NCI-H1930 (cell line): ENCODE results near the gene PIM2.
A peak's percentile ranks its signal among the peaks of the same experiment; 100 is the strongest.

Experiments
- DNase-seq, 2 experiments: peaks; one replicate each; lab custom pipeline; 2025; lab: John Stamatoyannopoulos, UW

PIM2 gene

DNA sequence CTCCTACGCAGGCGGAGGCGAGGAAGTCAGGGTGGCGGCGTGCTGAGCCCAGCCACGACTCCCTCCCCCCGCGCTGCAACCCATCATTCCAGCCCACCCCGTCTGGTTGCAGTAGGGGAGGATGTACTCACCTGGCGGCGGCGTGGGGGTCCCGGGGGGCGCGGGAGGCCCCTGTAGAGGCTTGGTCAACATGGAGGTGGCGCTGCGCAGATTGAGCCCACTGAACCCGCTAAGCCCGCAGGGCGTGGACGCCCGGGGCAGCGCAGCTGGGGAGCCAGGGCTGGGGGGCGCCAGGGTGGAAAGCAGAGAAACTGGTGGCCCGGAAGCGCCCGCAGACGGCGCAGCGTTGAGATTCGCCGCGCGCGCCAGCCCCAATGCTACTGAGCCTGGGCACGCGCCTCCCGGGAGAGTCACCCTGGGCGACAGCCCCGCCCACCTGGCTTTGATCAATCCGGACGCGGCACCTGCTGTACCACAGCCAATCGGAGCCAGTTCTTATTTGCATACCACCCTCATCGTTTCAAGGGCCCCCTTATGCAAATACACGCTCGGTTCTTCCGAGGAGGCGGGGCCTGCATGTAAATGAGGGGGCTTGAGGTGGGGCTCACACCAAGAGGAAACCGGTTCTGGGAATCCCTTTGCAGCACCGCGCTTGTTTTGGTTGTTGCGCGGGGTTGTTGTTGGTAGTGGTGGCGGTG lies at the start of gene PIM2:
Gene PIM2, minus strand, starts transcription at position 382 of the 698 bp plus-strand sequence. Its CDS starts 190 bp downstream, at position 192.
- peak; percentile 89 to 93 for DNase-seq

DNA sequence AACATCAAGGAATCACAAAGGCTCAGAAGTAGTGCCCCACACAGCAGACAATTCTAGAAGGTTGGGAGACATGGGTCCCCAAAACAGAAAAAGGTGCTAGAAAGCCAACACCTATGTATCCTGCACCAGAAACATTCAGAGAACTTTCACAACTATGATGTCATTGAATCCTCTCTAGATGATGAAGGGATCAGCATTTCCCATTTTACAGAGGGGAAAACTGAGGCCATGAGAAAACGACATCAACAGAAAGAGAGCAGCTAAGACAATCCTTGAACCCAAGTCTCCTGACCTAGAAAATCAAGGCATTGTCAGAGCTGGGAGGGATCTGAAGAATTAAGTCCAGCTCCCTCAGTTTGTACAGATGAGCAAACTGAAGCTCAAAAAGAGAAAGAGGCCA lies 49.6 kb upstream of the PIM2 start:
- DNase-seq, result no peak

DNA sequence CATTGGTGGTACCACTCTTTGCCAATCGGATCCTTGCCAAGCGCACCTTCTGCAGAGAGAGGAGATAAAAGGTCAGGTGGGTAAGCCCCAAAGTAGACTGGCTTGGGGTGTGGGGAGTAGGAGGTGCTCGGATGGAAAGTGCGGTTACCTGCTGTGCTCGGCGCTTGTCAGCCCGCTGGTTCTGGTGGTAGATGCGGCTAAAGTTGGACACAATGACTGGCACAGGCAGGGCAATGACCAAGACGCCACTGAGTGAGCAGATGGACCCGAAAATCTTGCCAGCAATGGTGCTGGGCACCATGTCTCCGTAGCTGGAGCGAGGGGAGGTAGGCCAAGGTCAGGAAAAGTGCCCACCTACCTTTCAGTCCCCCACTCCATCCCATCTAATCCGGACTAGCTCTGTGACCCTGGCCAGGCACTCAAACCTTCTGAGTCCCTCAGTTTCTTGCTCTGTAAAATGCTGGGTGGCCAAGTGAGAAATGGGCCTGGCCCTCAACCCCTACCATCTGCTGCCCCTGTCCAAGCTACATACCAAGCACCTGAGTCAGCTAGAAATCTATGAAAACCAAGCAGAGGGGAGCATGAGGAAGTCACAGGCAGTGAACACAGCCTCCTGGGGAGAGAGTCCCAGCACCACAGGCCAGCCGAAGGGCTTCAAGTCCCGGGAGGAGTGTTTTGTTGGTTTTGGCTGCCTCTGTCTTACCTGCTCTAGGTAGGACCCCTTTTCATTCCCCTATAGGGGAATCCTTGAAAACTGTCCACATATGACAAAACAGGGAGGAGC lies 48.2 kb upstream of the PIM2 start:
- no peak for DNase-seq

DNA sequence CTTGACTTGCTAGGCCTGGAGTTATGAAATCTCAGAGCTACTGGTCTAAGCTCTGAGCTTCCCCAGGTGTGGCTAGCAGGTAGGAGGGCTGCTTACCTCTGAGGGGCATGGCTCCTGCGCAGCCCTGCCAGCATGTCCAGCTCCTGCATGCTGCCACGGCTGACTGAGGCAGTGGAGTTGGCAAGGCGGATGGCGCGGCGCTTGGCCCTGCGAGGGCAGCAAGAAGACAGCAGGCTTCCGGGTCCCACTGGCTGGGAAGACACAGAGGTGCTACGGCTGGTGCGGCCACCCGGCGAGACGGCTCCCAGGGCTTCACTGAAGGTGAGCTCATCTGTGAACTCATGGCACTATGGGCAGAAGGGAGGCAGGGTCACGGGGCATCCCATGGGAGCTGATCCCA lies 47.1 kb upstream of the PIM2 start:
- no peak for DNase-seq

DNA sequence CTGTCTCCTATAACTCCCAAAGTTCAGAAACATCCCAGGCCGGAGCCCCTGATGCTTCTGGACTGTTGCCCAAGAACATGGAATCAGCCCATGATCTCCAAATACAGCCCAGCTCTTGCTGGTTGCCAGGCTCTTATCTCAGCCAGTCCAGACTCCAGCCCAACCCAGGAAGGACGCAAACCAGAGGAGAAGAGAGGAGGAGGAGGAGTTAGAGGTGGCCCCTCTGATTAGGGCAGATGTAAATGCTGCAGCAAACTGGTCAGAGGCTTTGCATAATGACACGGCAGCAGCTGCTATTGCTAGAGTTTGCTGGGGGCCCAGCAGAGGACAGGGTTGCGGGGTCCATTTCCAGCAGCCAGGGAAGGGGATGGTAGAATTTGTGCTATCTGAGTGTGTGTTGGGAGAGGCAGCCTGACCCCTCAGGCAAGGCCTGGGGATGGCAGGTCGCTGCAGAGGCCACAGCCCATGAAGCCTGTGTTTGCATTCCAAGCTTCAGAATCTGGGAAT lies 42.8 kb upstream of the PIM2 start:
- DNase-seq, result no peak

DNA sequence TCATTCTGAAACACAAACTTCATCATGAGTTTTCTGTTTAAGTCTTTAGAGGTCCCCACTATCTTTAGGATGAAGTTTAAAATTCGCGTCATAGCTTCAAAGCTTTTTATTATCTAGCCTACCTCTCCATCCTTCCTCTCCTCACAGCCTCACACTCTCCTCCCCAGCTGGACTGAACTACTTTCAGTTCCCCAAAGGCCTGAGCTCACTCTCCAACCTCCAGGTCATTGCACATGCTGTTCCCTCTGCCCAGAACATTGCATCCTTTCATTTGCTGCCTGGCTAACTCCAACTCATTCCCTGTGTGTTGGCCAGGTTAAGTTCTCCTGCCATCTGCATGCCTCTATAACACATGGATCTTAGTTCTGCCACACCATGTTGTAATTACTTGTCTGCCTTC lies 41.5 kb upstream of the PIM2 start:
- DNase-seq, result no peak

DNA sequence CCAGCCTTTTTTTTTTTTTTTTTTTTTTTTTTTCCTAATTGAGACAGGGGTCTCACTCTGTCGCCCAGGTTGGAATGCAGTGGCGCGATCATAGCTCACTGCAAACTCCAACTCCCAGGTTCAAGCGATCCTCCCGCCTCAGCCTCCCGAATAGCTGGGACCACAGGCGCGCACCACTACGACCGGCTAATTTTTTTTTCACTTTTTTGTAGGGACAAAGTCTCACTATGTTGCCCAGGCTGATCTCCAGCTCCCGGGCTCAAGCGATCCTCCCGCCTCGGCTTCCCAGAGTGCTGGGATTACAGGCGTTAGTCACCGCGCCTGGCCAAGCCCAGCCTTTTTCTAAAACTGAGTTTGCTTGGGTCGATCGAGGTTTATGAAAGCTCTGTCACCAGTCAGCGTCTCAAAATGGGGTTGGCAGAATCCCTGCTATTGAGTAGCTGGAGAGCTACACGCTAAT lies 39.8 kb upstream of the PIM2 start:
- DNase-seq, result peak in 1 of 2 experiments; percentile 5

DNA sequence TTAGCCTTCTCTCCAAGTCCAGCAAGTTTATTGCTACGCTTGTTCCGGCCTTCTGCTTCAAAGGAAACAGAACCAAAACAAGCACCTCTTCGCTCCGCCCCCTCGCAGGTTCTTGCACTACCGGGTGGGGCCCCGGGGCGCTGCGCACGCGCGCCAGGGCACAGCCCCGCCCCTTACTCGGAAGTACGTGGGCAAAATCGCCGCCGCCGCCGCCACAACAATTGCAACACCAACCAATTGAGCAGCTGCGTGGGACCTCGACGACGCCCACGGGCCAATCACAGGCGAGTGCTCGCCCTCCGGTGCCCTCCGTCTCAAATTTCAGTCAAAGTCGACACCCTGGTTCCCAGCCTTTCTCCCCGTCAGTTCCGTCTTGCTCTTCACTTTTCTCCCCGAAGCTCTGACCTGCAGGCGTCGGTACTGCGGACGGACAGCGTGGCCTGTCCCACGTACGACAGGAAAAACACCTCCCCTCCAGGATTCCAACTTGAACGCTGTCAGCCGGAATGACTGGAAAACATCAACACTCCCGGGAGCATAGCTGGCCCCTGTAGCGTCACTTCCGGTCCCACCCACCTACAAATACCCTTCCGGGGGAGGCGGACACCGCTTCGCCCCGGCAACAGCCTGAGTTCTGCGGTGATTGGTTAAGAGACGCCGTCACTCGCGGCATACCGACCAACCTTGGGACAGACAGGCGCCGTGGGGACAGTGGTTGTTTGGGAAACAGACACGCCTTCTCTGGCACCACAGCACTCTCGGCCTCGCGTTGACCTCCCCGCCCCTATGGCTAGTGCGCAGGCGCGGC lies 39.2 kb upstream of the PIM2 start:
- DNase-seq, result peak; percentile 90 to 96

DNA sequence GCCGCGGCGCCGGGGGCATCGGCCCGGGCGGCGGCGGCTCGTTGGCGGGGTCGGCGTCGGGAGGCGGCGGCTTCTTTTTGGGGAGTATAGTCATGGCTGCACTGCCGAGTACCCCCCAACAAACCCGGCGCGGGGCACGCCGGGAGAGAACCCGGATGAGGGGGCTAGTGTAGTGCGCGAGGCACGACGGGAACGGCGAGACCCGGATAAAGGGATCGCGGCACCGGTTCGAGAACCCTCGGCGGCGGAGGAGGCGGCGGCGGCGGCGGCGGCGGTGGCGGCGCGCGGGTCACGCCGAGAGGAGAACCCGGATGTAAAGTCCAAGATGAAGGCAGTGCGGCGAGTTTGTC lies 38.6 kb upstream of the PIM2 start, which contains the start of gene OTUD5:
Gene OTUD5, minus strand, starts transcription at position 131 of the 350 bp plus-strand sequence. Its CDS starts 37 bp downstream, at position 94.
- DNase-seq, result peak; percentile 57 to 79

DNA sequence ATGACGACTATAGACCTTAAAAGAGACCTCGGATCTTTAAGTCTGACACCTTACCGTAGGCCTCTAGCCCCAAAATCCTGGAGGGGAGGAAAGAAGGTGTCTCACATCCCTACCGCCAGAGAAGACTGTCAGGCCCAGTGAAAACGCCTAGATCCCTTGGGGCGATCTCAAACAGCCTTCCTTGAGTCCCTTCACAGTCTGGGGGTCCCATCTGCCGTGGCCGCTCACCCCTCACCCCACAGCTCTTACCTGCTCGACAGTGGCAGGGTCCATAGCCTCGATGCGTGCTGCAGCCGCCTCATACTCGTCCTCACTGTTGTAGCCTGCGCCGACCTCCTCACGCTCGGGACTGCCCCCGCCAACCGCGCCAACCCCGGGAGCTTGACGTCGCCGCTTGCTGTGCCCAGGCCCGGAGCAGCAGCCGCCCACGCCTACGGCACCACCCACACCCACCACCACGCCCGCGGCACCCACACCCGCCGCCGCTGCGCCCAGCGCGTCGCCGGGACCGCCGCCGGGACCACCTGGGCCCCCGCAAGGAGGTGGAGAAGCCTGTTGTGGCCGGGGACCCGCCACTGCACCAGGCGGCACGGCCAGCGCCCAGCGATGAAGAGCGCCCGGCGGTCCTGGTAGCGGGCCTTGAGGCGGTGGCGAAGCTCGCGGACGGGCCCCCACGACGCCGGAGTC lies 38.0 kb upstream of the PIM2 start:
- no peak for DNase-seq

DNA sequence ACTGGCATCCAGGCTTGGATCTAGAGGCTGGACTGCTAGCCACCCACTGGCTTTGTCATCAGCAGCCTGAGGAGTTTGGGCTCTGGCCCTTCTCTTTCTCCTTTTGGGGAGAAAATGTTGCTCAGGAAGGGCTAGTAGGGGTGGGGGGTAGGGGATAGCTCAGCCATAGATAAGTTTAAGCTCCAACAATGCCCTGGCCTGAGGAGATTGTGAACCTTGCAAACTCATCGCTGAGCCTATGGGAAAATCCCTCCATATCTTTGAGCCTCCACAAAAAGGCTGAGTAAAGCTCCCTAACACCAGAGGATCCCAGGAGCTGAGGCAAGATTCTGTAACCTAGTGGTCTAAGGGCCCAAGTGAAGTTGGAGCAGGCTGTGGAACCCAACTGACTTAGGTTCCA lies 29.8 kb upstream of the PIM2 start:
- DNase-seq, result no peak

DNA sequence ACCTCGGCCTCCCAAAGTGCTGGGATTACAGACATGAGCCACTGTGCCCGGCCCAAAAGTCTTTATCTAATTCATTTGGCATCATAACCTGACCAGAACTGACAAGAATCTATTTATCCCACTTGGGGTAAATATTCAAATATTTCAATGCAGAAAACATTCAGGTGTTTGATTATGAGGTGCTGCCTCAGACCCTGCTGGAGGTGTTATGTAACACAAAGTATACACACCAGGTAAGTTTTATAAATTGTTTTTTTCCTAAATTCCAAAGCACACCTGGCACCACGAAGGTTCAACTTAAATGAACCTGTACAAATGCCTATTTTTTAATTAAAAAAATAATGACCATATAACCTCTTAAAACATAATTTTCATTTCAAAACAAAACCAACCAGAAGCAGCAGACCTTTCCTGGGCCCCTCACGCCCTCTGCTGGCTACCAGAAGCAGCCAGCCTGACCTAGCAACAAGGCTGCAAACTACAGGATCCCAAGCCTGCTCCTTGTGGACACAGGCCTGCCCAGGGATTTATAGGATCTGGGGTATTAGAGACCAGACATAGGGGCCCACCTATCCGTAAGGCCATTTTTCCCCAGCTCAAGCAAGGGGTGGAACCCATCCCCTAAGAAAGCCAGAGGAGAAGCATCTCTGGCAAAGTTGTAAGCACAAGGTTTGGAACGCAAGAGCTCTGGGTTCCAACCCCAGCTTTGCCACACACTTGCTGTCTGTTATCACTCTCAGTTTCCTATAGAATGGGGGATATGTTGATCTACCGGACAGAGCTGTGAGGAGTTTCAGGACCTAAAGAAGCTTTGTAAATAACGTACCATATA lies 26.9 kb upstream of the PIM2 start:
- DNase-seq, result peak in 1 of 2 experiments; percentile 14

DNA sequence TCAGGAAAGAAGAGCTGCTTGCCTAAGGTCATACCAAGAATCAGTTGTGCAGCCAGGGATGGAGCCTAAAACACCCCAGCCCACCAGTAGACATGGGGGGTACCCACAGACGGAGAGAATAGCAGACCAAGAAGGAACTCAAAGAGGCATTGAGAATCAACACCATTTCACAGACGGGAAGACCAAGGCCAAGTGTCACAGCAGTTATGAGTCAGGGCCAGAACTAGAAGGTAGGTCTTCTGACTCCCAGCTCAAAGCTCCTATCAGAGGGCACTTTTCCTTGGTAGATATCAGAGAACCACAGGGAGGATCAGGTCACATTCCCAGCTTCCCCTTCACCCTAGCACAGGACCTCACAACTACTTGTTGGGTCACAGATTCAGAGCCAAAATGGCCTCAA lies 24.1 kb upstream of the PIM2 start:
- DNase-seq, result no peak

DNA sequence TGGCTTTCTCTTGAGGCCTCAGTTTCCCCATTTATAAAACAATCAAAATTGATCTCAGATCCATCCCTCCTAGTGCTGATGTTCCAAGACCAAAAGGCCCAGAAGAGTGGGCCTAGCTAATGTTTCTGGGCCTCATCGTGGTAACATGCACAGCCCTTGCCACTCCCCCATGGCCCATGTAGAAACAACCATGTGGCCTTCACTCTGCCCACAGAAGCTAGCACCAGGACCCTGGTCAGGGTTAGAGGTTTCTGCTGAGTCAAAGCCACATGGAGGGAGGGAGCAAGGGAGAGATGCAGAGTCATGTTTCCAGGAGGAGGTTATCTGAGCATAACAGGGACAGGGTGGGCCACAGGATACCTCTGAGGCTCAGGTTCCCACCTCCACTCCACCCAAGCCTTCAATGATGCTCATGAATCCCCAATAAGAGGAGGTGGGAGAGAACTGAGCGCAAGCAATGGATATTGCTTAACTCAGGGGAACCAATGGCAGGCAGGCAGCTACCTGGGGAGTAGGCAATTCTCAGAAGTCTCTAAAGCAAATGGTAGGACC lies 21.7 kb upstream of the PIM2 start:
- no peak for DNase-seq

DNA sequence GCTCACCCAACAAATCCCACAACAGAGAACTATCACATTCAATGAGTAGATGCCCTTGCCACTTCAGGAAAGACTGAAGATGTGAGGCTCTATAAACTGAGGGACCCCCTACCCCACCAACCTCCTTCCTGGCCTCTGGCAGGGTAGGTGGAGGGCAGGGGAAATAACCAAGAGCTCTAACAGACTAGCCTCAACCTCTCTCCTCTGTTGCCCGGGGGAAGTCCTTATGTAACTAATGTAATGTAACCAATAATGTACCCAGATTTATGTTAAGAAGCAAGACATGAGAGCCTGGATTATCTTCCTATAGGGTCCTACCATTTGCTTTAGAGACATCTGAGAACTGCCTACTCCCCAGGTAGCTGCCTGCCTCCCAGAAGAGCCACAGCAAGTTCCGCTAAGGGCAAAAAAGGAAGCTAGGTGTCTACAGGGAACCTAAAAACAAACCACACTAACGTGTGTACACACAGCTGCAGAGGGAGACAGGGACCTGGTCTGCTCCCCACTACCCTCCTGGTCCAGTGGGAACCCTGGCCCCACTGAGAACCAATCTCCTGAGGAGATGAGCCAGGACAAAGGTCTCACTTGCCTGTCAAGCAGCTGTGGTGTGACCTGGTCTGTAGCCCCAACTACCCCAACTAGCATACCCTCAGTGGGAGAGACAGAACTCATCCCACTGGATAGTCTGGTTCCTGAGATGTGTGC lies 20.9 kb upstream of the PIM2 start:
- DNase-seq, result no peak

DNA sequence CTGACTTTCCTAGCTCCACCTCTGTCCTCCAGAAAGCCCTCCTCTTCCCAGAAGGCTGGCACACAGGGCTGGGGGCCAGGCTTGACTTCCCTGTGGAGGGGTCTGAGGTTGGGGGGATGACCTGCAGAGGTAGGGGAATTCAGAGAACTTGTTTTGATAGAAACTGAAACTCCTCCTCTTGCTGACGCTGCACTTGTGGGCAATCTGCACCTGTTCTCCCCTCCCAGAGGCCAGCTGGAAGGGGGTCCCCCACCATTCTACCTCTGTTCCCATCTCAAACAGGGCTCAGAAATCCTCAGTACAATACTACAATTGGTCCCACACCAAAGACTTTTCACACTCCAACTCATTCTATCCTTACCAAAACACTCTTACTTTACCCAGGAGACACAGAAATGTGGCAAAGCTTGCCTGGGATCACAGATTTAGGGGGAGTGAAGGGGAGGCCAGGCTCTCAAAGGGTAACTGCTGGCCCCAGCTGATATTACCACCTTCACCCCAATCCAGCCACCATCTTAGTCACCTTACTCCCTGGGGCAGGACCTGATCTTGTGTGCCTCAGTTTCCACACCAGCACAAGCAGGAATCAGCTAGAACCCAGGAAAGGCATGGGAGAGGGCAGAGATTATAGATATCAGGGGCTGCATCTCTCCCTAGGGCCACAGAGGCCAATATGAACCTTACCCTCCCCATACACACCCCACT lies 20.0 kb upstream of the PIM2 start:
- no peak for DNase-seq

DNA sequence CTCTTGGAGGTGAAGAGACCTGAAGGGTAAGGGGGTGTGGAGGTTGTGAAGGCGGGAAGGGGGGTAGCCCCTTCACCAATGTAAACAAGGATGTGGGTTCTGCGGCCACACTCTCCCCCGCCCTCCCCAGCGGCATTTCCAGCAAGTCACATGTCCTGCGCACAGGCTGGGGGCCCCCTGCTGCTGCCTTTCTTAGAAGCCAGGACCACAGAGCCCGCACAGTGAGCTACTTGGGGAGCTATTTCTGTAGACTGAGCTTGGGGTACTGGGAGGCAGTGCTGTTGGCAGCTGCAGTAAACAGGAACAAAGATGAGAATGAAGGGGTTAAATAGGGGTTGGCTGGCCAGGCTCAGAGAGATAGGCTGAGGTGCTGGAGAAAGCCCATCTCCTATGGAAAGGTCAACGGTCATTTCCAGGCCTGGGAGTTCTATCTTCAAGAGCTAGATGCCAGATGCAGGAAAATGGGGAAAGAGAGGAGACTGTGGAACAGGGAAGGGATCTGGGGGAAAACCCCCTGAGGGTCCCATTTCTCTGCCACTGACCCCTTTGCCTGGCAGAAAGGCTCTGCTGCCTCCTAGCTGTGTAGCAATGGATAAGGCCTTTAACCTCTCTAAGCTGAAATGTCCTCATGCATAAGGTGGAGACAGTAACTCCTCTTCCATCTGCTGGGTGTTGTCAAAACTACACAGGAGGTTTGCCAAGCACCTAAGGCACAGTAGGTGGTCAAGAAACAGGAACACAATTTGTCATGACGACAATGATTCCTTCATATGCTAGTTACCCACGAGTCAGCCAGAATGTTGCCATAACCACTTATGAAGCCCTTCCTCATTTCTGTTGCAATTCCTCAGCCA lies 18.5 kb upstream of the PIM2 start:
- DNase-seq, result no peak

DNA sequence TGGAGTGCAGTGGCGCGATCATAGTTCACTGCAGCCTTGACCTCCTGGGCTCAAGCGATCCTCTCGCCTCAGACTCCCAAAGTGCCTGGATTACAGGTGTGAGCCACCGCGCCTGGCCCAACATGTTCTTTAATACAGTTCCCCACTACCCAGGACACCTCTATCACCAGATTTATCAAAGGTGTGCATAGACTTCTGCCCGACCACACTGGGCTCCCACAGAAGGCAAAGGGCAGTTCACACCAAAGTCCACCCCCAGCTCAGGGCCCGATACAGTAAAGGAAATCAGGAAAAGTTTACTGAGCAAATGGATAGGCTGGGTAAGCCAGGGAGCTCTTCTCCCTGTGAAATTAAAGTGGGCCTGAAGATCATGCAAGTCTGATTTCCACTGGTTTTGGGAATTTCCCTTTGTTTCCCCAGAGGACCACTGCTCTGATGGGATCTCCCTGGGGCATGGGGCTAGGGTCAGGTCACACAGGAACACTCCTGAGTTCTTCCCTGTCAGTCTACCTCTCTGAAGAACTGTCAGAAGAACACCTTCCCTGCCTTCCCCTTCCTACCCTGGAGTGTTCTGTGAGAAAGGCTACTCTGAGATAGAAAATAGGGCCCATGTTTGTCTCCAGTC lies 17.7 kb upstream of the PIM2 start:
- no peak for DNase-seq
